ENCODE data around the gene SIAE. TPM values are rescaled to one million over a fixed set of nuclear protein-coding genes. Genes with fewer than 3 reads are reported as not detected.
"Not testable (repeated sequence)": the region's sequence is repeated elsewhere in the genome, so short reads cannot be mapped to it uniquely, and the experiment has no call there.

Gene SIAE
- total RNA-seq, 1 donor from 2014 or later, result 42.5 TPM

GRCh38 chr11:124635932-124636331 lies 37.6 kb downstream of the SIAE start:
- intact Hi-C loops (cut with DNase I), result no loop called here
- no peak for DNase-seq (ENCODE audit: low spot score)

GRCh38 chr11:124633355-124633754 lies 40.2 kb downstream of the SIAE start:
- no peak for DNase-seq (ENCODE audit: low spot score)
- intact Hi-C loops (cut with DNase I), result no loop called here

- intact Hi-C loops (cut with DNase I), result no loop called here
- DNase-seq (ENCODE audit: low spot score), result no peak
These were observed 43.6 kb downstream of the SIAE start for GRCh38 chr11:124629961-124630360.

- DNase-seq (ENCODE audit: low spot score), result no peak
- intact Hi-C loops (cut with DNase I), result no loop called here
These were observed 46.0 kb downstream of the SIAE start for GRCh38 chr11:124627546-124627945.

GRCh38 chr11:124625504-124626168 lies 47.9 kb downstream of the SIAE start:
- DNase-seq (ENCODE audit: low spot score), result no peak
- intact Hi-C loops (cut with DNase I), result no loop called here

- DNase-seq (ENCODE audit: low spot score), result no peak
- intact Hi-C loops (cut with DNase I), result no loop called here
These were observed 49.5 kb downstream of the SIAE start for GRCh38 chr11:124623861-124624525.

- DNase-seq (ENCODE audit: low spot score), result peak; percentile 93
- intact Hi-C loops (cut with DNase I), result no loop called here
These were observed 50.7 kb downstream of the SIAE start, which contains the start of gene TBRG1 for GRCh38 chr11:124622531-124623451. Gene TBRG1, plus strand, starts transcription at chr11:124622864. Its CDS starts 220 bp downstream, at chr11:124623084.

GRCh38 chr11:124618863-124619262 lies 54.7 kb downstream of the SIAE start:
- DNase-seq (ENCODE audit: low spot score), result no peak
- intact Hi-C loops (cut with DNase I), result no loop called here

- no peak for DNase-seq (ENCODE audit: low spot score)
- intact Hi-C loops (cut with DNase I), result no loop called here
These were observed 60.8 kb downstream of the SIAE start for GRCh38 chr11:124612567-124613246.

GRCh38 chr11:124612045-124612444 lies 61.5 kb downstream of the SIAE start:
- intact Hi-C loops (cut with DNase I), result no loop called here
- DNase-seq (ENCODE audit: low spot score), result no peak

GRCh38 chr11:124611064-124611463 lies 62.5 kb downstream of the SIAE start, which contains the start of gene PANX3:
Gene PANX3, plus strand, starts transcription at chr11:124611428. Its CDS starts 129 bp downstream, at chr11:124611557.
- DNase-seq (ENCODE audit: low spot score), result no peak
- intact Hi-C loops (cut with DNase I), result no loop called here

- no peak for DNase-seq (ENCODE audit: low spot score)
- intact Hi-C loops (cut with DNase I), result no loop called here
These were observed 63.2 kb downstream of the SIAE start for GRCh38 chr11:124610295-124610694.

- intact Hi-C loops (cut with DNase I), result no loop called here
These were observed 65.4 kb downstream of the SIAE start for GRCh38 chr11:124608147-124608546.

GRCh38 chr11:124605719-124606118 lies 67.8 kb downstream of the SIAE start:
- intact Hi-C loops (cut with DNase I), result no loop called here
- DNase-seq (ENCODE audit: low spot score), result no peak

More at GRCh38 chr11:124608147-124608546, 65.4 kb downstream of the SIAE start:
- no peak for DNase-seq (ENCODE audit: low spot score)

- DNase-seq (ENCODE audit: low spot score); intact Hi-C loops (cut with DNase I): not testable (repeated sequence)
These were observed 70.8 kb downstream of the SIAE start for GRCh38 chr11:124602723-124603122.

GRCh38 chr11:124602193-124602592 lies 71.3 kb downstream of the SIAE start:
- intact Hi-C loops (cut with DNase I), result no loop called here

GRCh38 chr11:124600621-124601320 lies 72.8 kb downstream of the SIAE start:
- intact Hi-C loops (cut with DNase I), result no loop called here
- no peak for DNase-seq (ENCODE audit: low spot score)

More at GRCh38 chr11:124602193-124602592, 71.3 kb downstream of the SIAE start:
- no peak for DNase-seq (ENCODE audit: low spot score)

GRCh38 chr11:124597626-124598025 lies 75.9 kb downstream of the SIAE start:
- no peak for DNase-seq (ENCODE audit: low spot score)
- intact Hi-C loops (cut with DNase I), result no loop called here

- DNase-seq (ENCODE audit: low spot score), result no peak
- intact Hi-C loops (cut with DNase I), result no loop called here
These were observed 78.2 kb downstream of the SIAE start for GRCh38 chr11:124595302-124595701.

Measured in cardiac septum (tissue), 1 donor.